ENCODE measurements around the gene C11orf91.

The C11orf91 gene

GRCh38 chr11:33694346-33695050 lies 6.1 kb downstream of the C11orf91 start:
- no peak overlapping the region for H3K27ac ChIP-seq
- no peak for TF ChIP-seq CTCF (IDR thresholded peaks at IDR 0.05; ENCODE audit: low read depth, low read length, missing control alignments)
- H3K27me3 ChIP-seq (replicated peaks): no peaks in the 10 kb centered on the region
- no peaks in the 10 kb centered on the region for H3K36me3 ChIP-seq (replicated peaks)
- in situ Hi-C loops (cut with HindIII; ENCODE audit: low pct_ligation_motif_present, low sequenced_read_pairs): no loop called here
- no peak for DNase-seq
- no peak overlapping the region for H3K4me3 ChIP-seq (ENCODE audit: low read depth, low read length)

- no peaks in the 10 kb centered on the region for H3K36me3 ChIP-seq (replicated peaks)
- no peak overlapping the region for H3K4me3 ChIP-seq (ENCODE audit: low read depth, low read length)
- in situ Hi-C loops (cut with HindIII; ENCODE audit: low pct_ligation_motif_present, low sequenced_read_pairs): no loop called here
- no peaks in the 10 kb centered on the region for H3K27me3 ChIP-seq (replicated peaks)
- TF ChIP-seq CTCF (IDR thresholded peaks at IDR 0.05; ENCODE audit: low read depth, low read length, missing control alignments): no peak
- peak overlapping the region; percentile 98 for H3K27ac ChIP-seq
- DNase-seq: no peak
Observed at GRCh38 chr11:33692541-33692940, 8.1 kb downstream of the C11orf91 start.

- Histone ChIP-seq H3K27me3 (replicated peaks) (no peaks in the 10 kb centered on the region), H3K27ac (peak overlapping the region; percentile 98), H3K4me3 (ENCODE audit: low read depth, low read length) (peak overlapping the region; percentile 22), H3K36me3 (replicated peaks) (no peaks in the 10 kb centered on the region)
- DNase-seq: peak; percentile 97
- in situ Hi-C loops (cut with HindIII; ENCODE audit: low pct_ligation_motif_present, low sequenced_read_pairs): no loop called here
- no peak for TF ChIP-seq CTCF (IDR thresholded peaks at IDR 0.05; ENCODE audit: low read depth, low read length, missing control alignments)
Observed at GRCh38 chr11:33692013-33692504, 8.6 kb downstream of the C11orf91 start.

- Histone ChIP-seq H3K27ac (peak overlapping the region; percentile 98), H3K36me3 (replicated peaks) (no peaks in the 10 kb centered on the region), H3K4me3 (ENCODE audit: low read depth, low read length) (no peak overlapping the region), H3K27me3 (replicated peaks) (no peaks in the 10 kb centered on the region)
- TF ChIP-seq CTCF (IDR thresholded peaks at IDR 0.05; ENCODE audit: low read depth, low read length, missing control alignments): no peak
- in situ Hi-C loops (cut with HindIII; ENCODE audit: low pct_ligation_motif_present, low sequenced_read_pairs): no loop called here
- no peak for DNase-seq
Observed at GRCh38 chr11:33691066-33691864, 9.4 kb downstream of the C11orf91 start.

GRCh38 chr11:33690290-33691065 lies 10.1 kb downstream of the C11orf91 start:
- Histone ChIP-seq H3K27ac (peak overlapping the region; percentile 98), H3K36me3 (replicated peaks) (no peaks in the 10 kb centered on the region), H3K27me3 (replicated peaks) (no peaks in the 10 kb centered on the region), H3K4me3 (ENCODE audit: low read depth, low read length) (peak overlapping the region; percentile 5)
- peak; percentile 97 for DNase-seq
- TF ChIP-seq CTCF (IDR thresholded peaks at IDR 0.05; ENCODE audit: low read depth, low read length, missing control alignments): no peak
- in situ Hi-C loops (cut with HindIII; ENCODE audit: low pct_ligation_motif_present, low sequenced_read_pairs): no loop called here

All from brain microvascular endothelial cell (primary cell).